K562 (cell line): ENCODE results near the gene PRKCB. TPM values are rescaled to one million over a fixed set of nuclear protein-coding genes. Genes with fewer than 3 reads are reported as not detected.

Experiments
- ATAC-seq: fragments of 200-7000 bp; cut with Tn5 transposase; 3 replicates; pipeline ENCODE4 v1.9.1; 2020; ENCODE audit warnings: moderate library complexity
- BruUV-seq: library from RNA; stranded (reverse); fragments of 400-500 nt; replicated peaks from 2 replicates; lab custom pipeline; 2021; lab: Mats Ljungman, UMichigan
- CTCF ChIA-PET: fragments of 300-600 bp; formaldehyde crosslinking; extraction: SDS; loops from one replicate; lab custom pipeline; 2021; ENCODE audit warnings: low intra/inter-chr PET ratio; lab: Yijun Ruan, JAX
- POLR2A ChIA-PET: fragments of 300-600, 350-650 bp; sonication (Branson Sonifier 250); formaldehyde crosslinking; extraction: SDS; loops from one replicate; lab custom pipeline; 2021; ENCODE audit warnings: antibody characterized with exemption, inconsistent platforms; lab: Yijun Ruan, JAX
- DNase-seq, 4 experiments: peaks; one replicate each; pipeline versions ENCODE4 v3.0.0 to v3.0.0-alpha.2; 2011 to 2018; ENCODE audit warnings: low spot score in 3 of 4, mixed read lengths in 3 of 4; ENCODE audit errors: extremely low read depth in 1 of 4
- FAIRE-seq: peaks from 2 replicates; lab custom pipeline; 2011; peaks lifted over from hg19 to GRCh38; lab: Jason Lieb, UNC
- H2AFZ ChIP-seq: 2 replicates; pipeline ENCODE4 v1.6.0; 2011; ENCODE audit warnings: low read depth, low read length, control low read depth, inconsistent platforms
- H3K27ac ChIP-seq: fragments of 200-600 bp; 3 replicates; pipeline ENCODE4 v1.8.0; 2011; ENCODE audit warnings: low read depth, mild to moderate bottlenecking, control low read depth, inconsistent platforms, low read length, moderate library complexity, mixed read lengths; ENCODE audit errors: extremely low read depth
- H3K27me3 ChIP-seq, 2 experiments: fragments of 300-600 bp in 1 of 2; 2 replicates in 1 of 2; 3 replicates in 1 of 2; pipeline versions ENCODE4 v1.6.0 to v1.8.0; 2011; ENCODE audit warnings: inconsistent platforms in 2 of 2, low read length in 2 of 2, mild to moderate bottlenecking in 1 of 2, mixed read lengths in 1 of 2, moderate library complexity in 1 of 2; ENCODE audit not compliant: control insufficient read depth in 2 of 2, insufficient read depth in 2 of 2
- H3K36me3 ChIP-seq: fragments of 300-600 bp; 3 replicates; pipeline ENCODE4 v1.8.0; 2011; ENCODE audit warnings: mild to moderate bottlenecking, low read length, inconsistent platforms; ENCODE audit not compliant: control insufficient read depth, insufficient read depth
- H3K4me1 ChIP-seq, 2 experiments: fragments of 200-600 bp in 1 of 2; replicated peaks in 1 of 2; 2 replicates in 1 of 2; 3 replicates in 1 of 2; pipeline versions ENCODE4 v1.5.1 to v1.8.0; 2011; ENCODE audit warnings: inconsistent platforms in 2 of 2, low read length in 2 of 2, mild to moderate bottlenecking in 1 of 2, mixed read lengths in 1 of 2, moderate library complexity in 1 of 2; ENCODE audit not compliant: control insufficient read depth in 2 of 2, insufficient read depth in 2 of 2
- H3K4me2 ChIP-seq: 2 replicates; pipeline ENCODE4 v1.6.1; 2011; ENCODE audit warnings: low read length, control low read depth, inconsistent platforms, mixed read lengths; ENCODE audit not compliant: insufficient read depth
- H3K4me3 ChIP-seq: fragments of 200-600 bp; sonication (generic), shearing (Covaris generic); 2 replicates; pipeline ENCODE4 v1.5.1; 2016; ENCODE audit warnings: control low read depth, inconsistent platforms
- H3K79me2 ChIP-seq: fragments of 200-600 bp; 3 replicates; pipeline ENCODE4 v1.8.0; 2011; ENCODE audit warnings: low read length, inconsistent platforms; ENCODE audit not compliant: control insufficient read depth, insufficient read depth
- H3K9ac ChIP-seq, 2 experiments: 2 replicates each; pipeline versions ENCODE4 v1.6.0 to v1.6.1; 2011; ENCODE audit warnings: low read depth in 2 of 2, low read length in 2 of 2, control low read depth in 1 of 2, inconsistent platforms in 1 of 2, mild to moderate bottlenecking in 1 of 2, mixed read lengths in 1 of 2; ENCODE audit not compliant: insufficient read depth in 1 of 2
- H3K9me1 ChIP-seq: one replicate; pipeline ENCODE4 v1.6.0; 2011; ENCODE audit warnings: inconsistent platforms, mild to moderate bottlenecking, low read length, moderate library complexity; ENCODE audit not compliant: control insufficient read depth, insufficient read depth
- H3K9me3 ChIP-seq: replicated peaks from 2 replicates; pipeline ENCODE4 v1.5.1; 2011; ENCODE audit warnings: low read depth, low read length, inconsistent platforms; ENCODE audit not compliant: control insufficient read depth, insufficient read depth
- H4K20me1 ChIP-seq: replicated peaks from 2 replicates; pipeline ENCODE4 v1.6.1; 2011; ENCODE audit warnings: low read length, inconsistent platforms, mixed read lengths; ENCODE audit not compliant: control insufficient read depth, insufficient read depth
- CBX1 ChIP-seq: sonication (generic); IDR thresholded peaks from 2 replicates; pipeline ENCODE4 v1.6.1; 2016; ENCODE audit warnings: antibody characterized with exemption, low read depth, mild to moderate bottlenecking
- CBX8 ChIP-seq: fragments of 200-600 bp; sonication (generic); IDR thresholded peaks from 2 replicates; pipeline ENCODE4 v1.6.1; 2012; ENCODE audit warnings: borderline replicate concordance, mixed run types, low read depth, mild to moderate bottlenecking, moderate library complexity, mixed read lengths, low read length, control low read depth, inconsistent platforms; ENCODE audit not compliant: poor library complexity, severe bottlenecking; ENCODE audit errors: extremely low read depth
- FOXA1 ChIP-seq: fragments of 450-650 bp; IDR thresholded peaks from 2 replicates; pipeline ENCODE4 v1.6.1; 2016; ENCODE audit warnings: mild to moderate bottlenecking, borderline replicate concordance
- MBD2 ChIP-seq: sonication (generic); IDR thresholded peaks from 2 replicates; pipeline ENCODE4 v1.6.1; 2016; ENCODE audit warnings: low read depth, borderline replicate concordance
- MECOM ChIP-seq: fragments of 250-450 bp; sonication (Bioruptor Pico); IDR thresholded peaks from 2 replicates; pipeline ENCODE4 v1.8.0; 2022; ENCODE audit warnings: inconsistent platforms
- NFRKB ChIP-seq: fragments of 450-650 bp; IDR thresholded peaks from 2 replicates; pipeline ENCODE4 v1.6.1; 2016; ENCODE audit warnings: low read depth
- STAG1 ChIP-seq: sonication (generic); formaldehyde crosslinking; IDR thresholded peaks from 2 replicates; pipeline ENCODE4 v1.5.0; 2020; ENCODE audit warnings: missing genetic modification reagents, borderline replicate concordance
- ZNF124 ChIP-seq: sonication (generic); formaldehyde crosslinking; IDR thresholded peaks from 2 replicates; pipeline ENCODE4 v1.8.1; 2022; ENCODE audit warnings: missing genetic modification reagents
- ZNF76 ChIP-seq: fragments of 250-450 bp; sonication (Bioruptor Pico); IDR thresholded peaks from 2 replicates; pipeline ENCODE4 v1.4.0; 2020; ENCODE audit warnings: mild to moderate bottlenecking, moderate library complexity, borderline replicate concordance
- WGBS: fragments of 100-300 bp; shearing (Covaris generic); methylation state at CpG from one replicate; pipeline ENCODE4 v1.1.6; 2016; ENCODE audit warnings: low coverage, mixed read lengths; ENCODE audit not compliant: insufficient coverage; ENCODE audit errors: missing lambda C conversion rate; 5-methylcytosine and 5-hydroxymethylcytosine counted together
- in situ Hi-C: fragments of 300-500 bp; cut with MboI; formaldehyde crosslinking; loops from 4 replicates; pipeline ENCODE4 v1.15.0; 2018; ENCODE audit warnings: inconsistent platforms, mixed read lengths
- intact Hi-C: fragments of 100-400 bp; cut with micrococcal nuclease; formaldehyde crosslinking; loops from 2 replicates; pipeline ENCODE4 v1.14.2; 2022
- polyA plus RNA-seq, 8 experiments: library from polyadenylated mRNA; depleted of rRNA in 4 of 8; stranded (reverse) in 5 of 8; unstranded in 3 of 8; fragments of >200 nt; fragmentation: Nextera tagmentation in 2 of 8; fragmentation: Illumina TruSeq in 1 of 8; extraction: Ambion mirVana in 2 of 8; extraction: Trizol in 1 of 8; gene quantifications; 2 replicates each; pipeline versions ENCODE4 v1.2.1 to v1.2.3, GENCODE V29; 2011 to 2014; ENCODE audit warnings: inconsistent platforms in 1 of 8, missing spikeins in 1 of 8
- total RNA-seq, 7 experiments: library from RNA; depleted of rRNA in 6 of 7; stranded (reverse); fragments of >200 nt in 6 of 7; fragmentation: Illumina TruSeq in 2 of 7; extraction: Trizol in 2 of 7; gene quantifications; 2 replicates each; pipeline versions ENCODE4 v1.2.1 to v1.2.3, GENCODE V29; 2011 to 2021; ENCODE audit warnings: low replicate concordance in 1 of 7
- TF ChIP-seq, protein P1 (sequence below), 2 experiments: fragments of 450-650 bp in 1 of 2; sonication (generic) in 1 of 2; formaldehyde crosslinking in 1 of 2; IDR thresholded peaks; 2 replicates each; pipeline versions ENCODE4 v1.7.1 to v1.9.0; 2016 to 2022; ENCODE audit warnings: inconsistent platforms in 1 of 2, mild to moderate bottlenecking in 1 of 2, missing genetic modification reagents in 1 of 2
- TF ChIP-seq, protein P2 (sequence below): sonication (generic); formaldehyde crosslinking; IDR thresholded peaks from 2 replicates; pipeline ENCODE4 v1.8.1; 2023; ENCODE audit warnings: mild to moderate bottlenecking, missing genetic modification reagents, moderate library complexity

Gene PRKCB
- total and polyA plus RNA-seq, 9 of the 15 experiments (the other 6 are each of a cell fraction or from before 2014, with no cell fraction given), result 49.9 to 276 (median 148) TPM

DNA sequence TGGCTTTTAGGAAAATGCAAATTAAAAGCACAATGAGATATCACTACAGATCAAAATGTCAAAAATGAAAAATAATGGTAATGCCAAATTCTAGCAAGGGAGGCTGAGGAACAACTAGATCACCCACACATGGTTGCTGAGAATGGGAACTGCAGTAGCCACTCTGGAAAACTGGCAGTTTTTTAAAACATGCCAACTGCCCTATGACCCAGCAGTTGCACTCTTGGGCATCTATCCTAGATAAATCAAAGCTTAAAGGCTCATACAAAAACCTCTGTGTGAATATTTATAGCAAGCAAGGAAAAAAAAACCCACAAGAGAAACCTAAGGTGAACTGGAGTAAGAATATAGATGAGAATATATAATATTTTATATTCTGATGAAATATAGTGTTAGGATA is 104.3 kb downstream of the PRKCB start (continued):
- no peak for TF ChIP-seq CBX8
- no peak for TF ChIP-seq ZNF76 (CRISPR knock-in tag)
- TF ChIP-seq MECOM, result no peak
- no peak for TF ChIP-seq CBX1
- TF ChIP-seq STAG1 (CRISPR knock-in tag), result no peak
- no peak for TF ChIP-seq ZNF124 (CRISPR knock-in tag)
- TF ChIP-seq FOXA1, result no peak

DNA sequence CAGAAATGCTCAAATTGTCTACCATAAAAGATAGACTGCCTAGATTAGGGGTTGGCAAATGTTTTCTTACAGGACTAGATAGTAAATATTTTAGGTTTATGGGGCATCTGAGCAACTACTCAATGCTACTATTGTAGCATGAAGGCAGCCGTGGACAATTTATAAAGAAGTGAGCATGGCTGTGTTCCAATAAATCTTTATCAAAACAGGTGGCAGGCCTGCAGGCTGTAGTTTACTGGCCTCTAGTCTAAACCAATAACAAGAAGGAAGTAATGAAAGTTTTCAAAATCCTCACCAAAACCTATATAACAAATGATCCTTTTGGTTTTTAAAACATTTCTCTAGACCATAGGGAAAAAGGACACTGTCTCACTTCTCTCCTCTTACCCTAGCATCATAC is 105.2 kb downstream of the PRKCB start:
- no peak overlapping the region for H3K4me3 ChIP-seq
- no peak overlapping the region for H3K27ac ChIP-seq
- H3K9ac ChIP-seq, result no peak overlapping the region
- H4K20me1 ChIP-seq, result 0 out of 2 replicates have a peak, but pooled peaks cover 7% of the 10 kb centered on the region
- CTCF ChIA-PET, result no interaction called here
- no peak overlapping the region for H2AFZ ChIP-seq
- in situ Hi-C loops (no loop called here), intact Hi-C loops (no loop called here)
- H3K79me2 ChIP-seq, result peaks cover 95% of the 10 kb centered on the region
- no TSS peak for BruUV-seq
- no peak for DNase-seq
- H3K4me2 ChIP-seq, result no peak overlapping the region
- FAIRE-seq, result no peak
- H3K4me1 ChIP-seq, result peaks cover 2 to 21% of the 10 kb centered on the region in 2 experiments; a peak in 4 of 5 replicates
- 22% methylated on average over 1 of the region's 1 CpG for WGBS
- no peaks in the 10 kb centered on the region for H3K27me3 ChIP-seq
- POLR2A ChIA-PET, result interaction anchor here (1.8 kb wide), 1 partner anchor 11 kb away, joined by 3 read pairs; no protein-coding TSS in a partner anchor
- no peak for ATAC-seq
- H3K36me3 ChIP-seq, result peaks cover 38% of the 10 kb centered on the region; the same call in 2 of the 3 replicates
- H3K9me3 ChIP-seq, result no peaks in the 10 kb centered on the region
- H3K9me1 ChIP-seq, result no peaks in the 10 kb centered on the region
- no peak for TF ChIP-seq NFRKB
- no peak for TF ChIP-seq MBD2
- TF ChIP-seq, protein P1, sequence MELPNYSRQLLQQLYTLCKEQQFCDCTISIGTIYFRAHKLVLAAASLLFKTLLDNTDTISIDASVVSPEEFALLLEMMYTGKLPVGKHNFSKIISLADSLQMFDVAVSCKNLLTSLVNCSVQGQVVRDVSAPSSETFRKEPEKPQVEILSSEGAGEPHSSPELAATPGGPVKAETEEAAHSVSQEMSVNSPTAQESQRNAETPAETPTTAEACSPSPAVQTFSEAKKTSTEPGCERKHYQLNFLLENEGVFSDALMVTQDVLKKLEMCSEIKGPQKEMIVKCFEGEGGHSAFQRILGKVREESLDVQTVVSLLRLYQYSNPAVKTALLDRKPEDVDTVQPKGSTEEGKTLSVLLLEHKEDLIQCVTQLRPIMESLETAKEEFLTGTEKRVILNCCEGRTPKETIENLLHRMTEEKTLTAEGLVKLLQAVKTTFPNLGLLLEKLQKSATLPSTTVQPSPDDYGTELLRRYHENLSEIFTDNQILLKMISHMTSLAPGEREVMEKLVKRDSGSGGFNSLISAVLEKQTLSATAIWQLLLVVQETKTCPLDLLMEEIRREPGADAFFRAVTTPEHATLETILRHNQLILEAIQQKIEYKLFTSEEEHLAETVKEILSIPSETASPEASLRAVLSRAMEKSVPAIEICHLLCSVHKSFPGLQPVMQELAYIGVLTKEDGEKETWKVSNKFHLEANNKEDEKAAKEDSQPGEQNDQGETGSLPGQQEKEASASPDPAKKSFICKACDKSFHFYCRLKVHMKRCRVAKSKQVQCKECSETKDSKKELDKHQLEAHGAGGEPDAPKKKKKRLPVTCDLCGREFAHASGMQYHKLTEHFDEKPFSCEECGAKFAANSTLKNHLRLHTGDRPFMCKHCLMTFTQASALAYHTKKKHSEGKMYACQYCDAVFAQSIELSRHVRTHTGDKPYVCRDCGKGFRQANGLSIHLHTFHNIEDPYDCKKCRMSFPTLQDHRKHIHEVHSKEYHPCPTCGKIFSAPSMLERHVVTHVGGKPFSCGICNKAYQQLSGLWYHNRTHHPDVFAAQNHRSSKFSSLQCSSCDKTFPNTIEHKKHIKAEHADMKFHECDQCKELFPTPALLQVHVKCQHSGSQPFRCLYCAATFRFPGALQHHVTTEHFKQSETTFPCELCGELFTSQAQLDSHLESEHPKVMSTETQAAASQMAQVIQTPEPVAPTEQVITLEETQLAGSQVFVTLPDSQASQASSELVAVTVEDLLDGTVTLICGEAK (IDR thresholded peaks at IDR 0.05), result peak; percentile 93
- TF ChIP-seq, protein P1 (CRISPR knock-in tag; IDR thresholded peaks at IDR 0.05), result no peak
- TF ChIP-seq, protein P2, sequence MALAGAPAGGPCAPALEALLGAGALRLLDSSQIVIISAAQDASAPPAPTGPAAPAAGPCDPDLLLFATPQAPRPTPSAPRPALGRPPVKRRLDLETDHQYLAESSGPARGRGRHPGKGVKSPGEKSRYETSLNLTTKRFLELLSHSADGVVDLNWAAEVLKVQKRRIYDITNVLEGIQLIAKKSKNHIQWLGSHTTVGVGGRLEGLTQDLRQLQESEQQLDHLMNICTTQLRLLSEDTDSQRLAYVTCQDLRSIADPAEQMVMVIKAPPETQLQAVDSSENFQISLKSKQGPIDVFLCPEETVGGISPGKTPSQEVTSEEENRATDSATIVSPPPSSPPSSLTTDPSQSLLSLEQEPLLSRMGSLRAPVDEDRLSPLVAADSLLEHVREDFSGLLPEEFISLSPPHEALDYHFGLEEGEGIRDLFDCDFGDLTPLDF (CRISPR knock-in tag), result no peak
